Measurements from ENCODE around the gene DENND4B.
"Not testable (repeated sequence)": the region's sequence is repeated elsewhere in the genome, so short reads cannot be mapped to it uniquely, and the experiment has no call there.

The DENND4B gene

DNA sequence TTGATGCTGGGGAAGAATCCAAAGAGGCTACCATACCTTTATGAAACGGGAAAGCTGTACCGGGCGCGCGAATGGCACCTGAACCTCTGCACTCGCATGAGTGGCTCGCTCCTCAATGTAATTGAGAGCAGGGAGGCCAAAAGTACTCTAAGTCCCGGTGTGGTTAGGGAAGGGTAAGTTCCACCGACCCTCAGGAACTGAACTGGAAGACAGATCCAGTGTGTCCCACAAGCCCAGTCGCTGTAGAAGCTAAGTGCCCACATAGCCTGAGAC is 24.8 kb downstream of the DENND4B start:
- DNase-seq (ENCODE audit: extremely low spot score): no peak
- CTCF ChIA-PET: interaction anchor here (0.7 to 13.6 kb wide), 9 partner anchors 8 to 124 kb away, joined by 3 to 108 read pairs (median 5); partner anchors contain the start of genes DENND4B and JTB
- POLR2A ChIA-PET: interaction anchor here (0.6 to 2.6 kb wide), 4 partner anchors 18 to 69 kb away, joined by 3 to 16 read pairs (median 6); partner anchors contain the start of genes DENND4B and RPS27
- TF ChIP-seq, protein P1, sequence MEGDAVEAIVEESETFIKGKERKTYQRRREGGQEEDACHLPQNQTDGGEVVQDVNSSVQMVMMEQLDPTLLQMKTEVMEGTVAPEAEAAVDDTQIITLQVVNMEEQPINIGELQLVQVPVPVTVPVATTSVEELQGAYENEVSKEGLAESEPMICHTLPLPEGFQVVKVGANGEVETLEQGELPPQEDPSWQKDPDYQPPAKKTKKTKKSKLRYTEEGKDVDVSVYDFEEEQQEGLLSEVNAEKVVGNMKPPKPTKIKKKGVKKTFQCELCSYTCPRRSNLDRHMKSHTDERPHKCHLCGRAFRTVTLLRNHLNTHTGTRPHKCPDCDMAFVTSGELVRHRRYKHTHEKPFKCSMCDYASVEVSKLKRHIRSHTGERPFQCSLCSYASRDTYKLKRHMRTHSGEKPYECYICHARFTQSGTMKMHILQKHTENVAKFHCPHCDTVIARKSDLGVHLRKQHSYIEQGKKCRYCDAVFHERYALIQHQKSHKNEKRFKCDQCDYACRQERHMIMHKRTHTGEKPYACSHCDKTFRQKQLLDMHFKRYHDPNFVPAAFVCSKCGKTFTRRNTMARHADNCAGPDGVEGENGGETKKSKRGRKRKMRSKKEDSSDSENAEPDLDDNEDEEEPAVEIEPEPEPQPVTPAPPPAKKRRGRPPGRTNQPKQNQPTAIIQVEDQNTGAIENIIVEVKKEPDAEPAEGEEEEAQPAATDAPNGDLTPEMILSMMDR (IDR thresholded peaks at IDR 0.05; ENCODE audit: control extremely low read depth, extremely low read depth, low read depth, missing control alignments): no peak

DNA sequence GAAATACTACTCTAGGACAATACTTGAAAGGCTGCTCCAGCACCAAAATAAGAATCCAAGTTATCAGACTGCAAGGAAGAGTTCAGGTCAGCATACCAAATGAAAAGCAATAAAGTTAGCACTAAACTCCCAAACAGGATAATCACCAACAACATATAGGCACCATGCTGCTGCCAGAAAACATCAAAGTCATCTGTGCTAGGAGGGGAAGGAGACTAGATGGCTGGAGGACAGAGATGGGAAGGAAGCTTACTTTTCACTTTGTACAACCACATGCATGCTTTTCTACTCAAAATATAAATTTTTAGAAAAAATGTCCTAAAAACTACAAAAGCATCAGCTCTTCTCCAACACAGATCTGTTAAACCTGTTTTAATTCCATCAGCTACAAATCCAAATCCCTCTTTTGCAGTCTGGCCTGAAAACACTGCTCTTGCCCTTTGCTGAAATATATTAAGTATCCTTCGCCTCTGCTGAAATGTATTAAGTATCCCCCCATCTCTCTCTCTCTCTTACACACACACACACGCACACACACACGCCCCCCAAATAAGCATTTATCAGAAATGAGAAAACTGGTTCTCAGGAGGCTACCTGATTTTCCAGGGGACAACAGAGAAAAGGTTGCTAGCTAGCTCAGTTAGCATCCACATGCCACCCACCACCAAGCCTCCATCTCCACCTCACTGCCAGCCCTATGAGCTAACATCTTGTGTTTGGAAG is 25.3 kb downstream of the DENND4B start:
- DNase-seq (ENCODE audit: extremely low spot score): no peak
- TF ChIP-seq, protein P1 (IDR thresholded peaks at IDR 0.05; ENCODE audit: control extremely low read depth, extremely low read depth, low read depth, missing control alignments): no peak
- ChIA-PET POLR2A (interaction anchor here (0.6 to 2.6 kb wide), 3 partner anchors 19 to 25 kb away, joined by 3 to 16 read pairs (median 6); partner anchors contain the start of gene DENND4B), CTCF (interaction anchor here (0.7 to 13.6 kb wide), 10 partner anchors 9 to 124 kb away, joined by 3 to 108 read pairs (median 5); partner anchors contain the start of genes DENND4B and JTB)

DNA sequence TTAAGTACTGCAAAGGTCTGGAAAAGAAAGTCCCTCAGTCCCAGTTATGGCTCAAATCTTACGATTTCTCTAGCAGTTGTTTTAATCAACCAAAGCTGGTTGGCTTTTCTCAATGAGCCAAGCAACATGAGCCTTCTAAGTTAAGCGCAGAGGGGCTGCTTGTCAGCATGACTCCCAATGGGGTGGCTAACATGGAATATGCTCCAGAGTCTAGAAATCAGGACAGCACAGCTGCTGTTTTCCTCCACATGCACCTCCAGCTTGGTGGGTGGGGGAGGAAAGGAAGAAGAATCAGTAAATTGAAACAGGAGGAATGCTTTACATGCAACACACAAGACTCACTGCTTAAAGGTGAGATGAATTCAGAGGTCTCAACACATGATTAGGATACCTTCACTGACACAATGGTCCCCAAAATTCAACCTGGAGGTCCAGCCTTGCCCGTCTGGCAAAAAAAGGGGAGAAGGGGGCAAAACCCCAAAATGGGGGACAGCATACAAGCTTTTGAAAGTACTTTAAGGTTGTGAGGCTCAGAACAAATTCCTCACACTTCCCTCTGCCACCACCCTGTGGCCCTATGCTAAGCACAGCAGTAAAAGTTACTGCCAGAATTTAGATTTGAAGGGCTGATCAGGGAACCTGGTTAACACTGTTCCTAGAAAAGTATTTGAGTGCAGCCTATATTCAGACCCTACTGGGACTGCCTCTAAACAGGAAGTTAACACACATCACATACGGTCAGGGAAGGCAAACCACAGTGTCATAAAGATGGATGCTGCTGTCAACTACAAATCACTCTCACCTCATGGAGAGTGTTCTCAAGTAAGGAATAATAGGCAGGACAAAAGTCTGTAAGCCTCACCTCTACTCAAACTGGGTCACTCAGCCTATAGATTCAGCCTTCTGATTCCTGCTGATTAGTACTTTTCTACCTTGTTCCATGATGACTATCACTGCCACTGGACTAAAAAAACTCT is 26.4 kb downstream of the DENND4B start:
- TF ChIP-seq, protein P1 (IDR thresholded peaks at IDR 0.05; ENCODE audit: control extremely low read depth, extremely low read depth, low read depth, missing control alignments): peak; percentile 57
- ChIA-PET POLR2A (interaction anchor here (0.9 kb wide), 1 partner anchor 40 kb away, joined by 3 read pairs; no protein-coding TSS in a partner anchor), CTCF (interaction anchor here (0.8 to 13.6 kb wide), 14 partner anchors 10 to 415 kb away, joined by 3 to 108 read pairs (median 5); partner anchors contain the start of genes DENND4B and JTB)
- DNase-seq (ENCODE audit: extremely low spot score): no peak

DNA sequence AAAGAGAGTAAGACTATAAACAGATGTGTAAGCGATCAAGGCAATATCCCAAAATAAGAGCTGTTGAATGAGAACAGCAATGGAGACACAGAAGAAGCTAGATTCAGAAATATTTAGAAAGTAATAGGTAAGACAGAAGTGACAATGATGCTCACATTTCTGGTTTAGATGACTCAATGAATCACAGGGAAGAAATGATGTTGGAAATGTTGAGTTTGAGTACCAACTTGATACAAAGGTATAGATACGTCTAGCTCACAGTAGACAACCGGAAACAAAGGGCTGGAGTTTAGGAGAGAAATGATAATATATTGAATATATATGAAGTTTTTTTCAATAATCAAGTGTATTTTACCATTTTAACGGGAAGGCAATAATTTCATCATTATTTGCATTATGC is 30.2 kb downstream of the DENND4B start:
- ChIA-PET POLR2A (no interaction called here), CTCF (no interaction called here)
- no peak for DNase-seq (ENCODE audit: extremely low spot score)
- TF ChIP-seq, protein P1 (IDR thresholded peaks at IDR 0.05; ENCODE audit: control extremely low read depth, extremely low read depth, low read depth, missing control alignments): no peak

DNA sequence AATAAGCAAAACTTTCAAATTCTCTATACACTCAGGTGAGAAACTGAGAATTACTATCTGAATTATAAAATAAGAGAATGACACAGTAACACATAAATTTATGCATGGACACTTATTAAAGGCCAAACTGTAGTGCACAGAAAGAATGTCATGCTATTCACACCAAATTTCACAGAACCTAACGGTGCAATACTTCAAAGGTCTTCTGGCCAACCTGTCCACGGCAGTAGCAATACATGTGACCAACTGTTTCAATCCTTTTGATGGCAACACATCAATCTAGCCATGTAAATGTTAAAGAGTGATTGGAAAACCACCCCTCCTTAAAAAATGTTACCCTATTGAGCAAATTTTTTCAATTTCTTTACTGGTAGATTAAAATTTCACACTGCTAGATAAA is 34.2 kb downstream of the DENND4B start:
- POLR2A ChIA-PET: no interaction called here
- CTCF ChIA-PET: interaction anchor here (0.9 to 2.0 kb wide), 2 partner anchors 29 to 115 kb away, joined by 3 to 8 read pairs; no protein-coding TSS in a partner anchor
- TF ChIP-seq, protein P1 (IDR thresholded peaks at IDR 0.05; ENCODE audit: control extremely low read depth, extremely low read depth, low read depth, missing control alignments): no peak
- no peak for DNase-seq (ENCODE audit: extremely low spot score)

DNA sequence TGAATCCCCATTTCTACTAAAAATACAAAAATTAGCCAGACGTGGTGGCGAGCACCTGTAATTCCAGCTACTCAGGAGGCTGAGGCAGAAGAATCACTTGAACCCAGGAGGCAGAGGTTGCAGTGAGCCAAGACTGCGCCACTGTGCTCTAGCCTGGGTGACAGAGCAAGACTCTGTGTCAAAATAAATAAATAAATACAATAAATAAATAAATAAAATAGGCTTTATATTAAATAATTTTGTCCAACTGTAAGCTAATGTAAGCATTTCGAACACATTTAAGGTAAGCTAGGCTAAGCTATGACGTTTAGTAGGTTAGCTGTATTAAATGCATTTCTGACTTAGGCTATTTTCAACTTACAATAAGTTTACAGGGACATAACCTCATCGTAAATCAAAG is 36.0 kb downstream of the DENND4B start:
- ChIA-PET POLR2A (interaction anchor here (0.6 kb wide), 2 partner anchors 9 to 10 kb away, joined by 7 to 10 read pairs; no protein-coding TSS in a partner anchor), CTCF (interaction anchor here (1.4 to 2.3 kb wide), 6 partner anchors 9 to 113 kb away, joined by 5 to 8 read pairs (median 6); partner anchors contain the start of gene GATAD2B)
- not testable (repeated sequence) for DNase-seq (ENCODE audit: extremely low spot score)

Data from GM10248 (cell line).